GM21360 (cell line): ENCODE data around the gene NLRP1.

Experiments
- ATAC-seq: cut with Tn5 transposase; IDR thresholded peaks from one replicate; pipeline ENCODE4 v1.9.1; 2021; ENCODE audit warnings: mild to moderate bottlenecking, moderate library complexity; ENCODE audit not compliant: unreplicated experiment

Gene NLRP1

DNA sequence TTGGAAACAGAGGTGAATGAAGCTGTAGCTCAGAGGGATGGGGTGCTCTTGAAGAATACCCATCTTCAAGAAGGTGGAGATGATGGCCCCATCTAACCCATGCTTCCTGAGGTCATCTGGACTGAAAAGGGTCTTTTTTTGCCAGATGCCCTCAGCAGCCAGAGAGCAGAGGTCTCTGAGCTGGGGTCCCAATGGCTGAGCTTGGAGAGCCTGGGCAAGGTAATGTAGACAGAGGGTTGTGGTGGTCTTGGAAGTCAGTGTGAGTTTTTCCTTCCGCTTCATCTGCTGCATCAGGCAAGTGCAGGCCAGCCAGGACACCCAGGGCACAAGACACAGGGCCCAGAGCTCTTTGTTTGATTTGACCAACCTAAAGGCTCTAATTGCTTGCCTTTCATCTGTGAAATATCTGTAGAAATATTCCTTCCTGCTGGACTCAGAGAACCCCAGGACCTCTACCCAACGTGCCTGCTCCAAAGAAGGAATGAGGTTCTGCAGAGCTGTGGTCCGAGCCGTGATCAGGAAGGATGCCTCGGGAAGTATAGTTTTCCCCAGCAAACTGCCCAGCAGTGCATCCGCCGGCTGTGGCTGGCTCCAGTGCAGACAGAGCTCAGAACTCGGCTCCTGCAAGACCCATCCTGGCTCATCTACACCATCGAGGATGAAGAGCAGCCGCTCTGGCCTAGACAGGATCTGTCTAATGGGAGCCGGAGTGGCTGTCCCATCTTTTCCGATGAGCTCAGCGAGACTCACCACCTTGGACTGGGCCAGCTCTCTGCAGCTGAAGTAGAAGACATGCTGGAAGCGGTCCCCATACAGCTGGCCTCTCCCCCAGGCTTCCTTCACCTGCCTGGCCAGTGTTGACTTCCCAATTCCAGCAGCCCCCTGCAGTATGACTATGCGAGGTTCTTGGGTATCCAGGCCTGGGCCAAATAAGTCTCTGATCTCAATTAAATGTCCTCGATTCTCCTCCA is 25.2 kb downstream of the NLRP1 start:
- ATAC-seq = no peak

GRCh38 chr17:5557990-5558389 is 26.3 kb downstream of the NLRP1 start:
- ATAC-seq = no peak

- ATAC-seq = no peak
These were observed 26.8 kb downstream of the NLRP1 start for GRCh38 chr17:5557485-5557884.

DNA sequence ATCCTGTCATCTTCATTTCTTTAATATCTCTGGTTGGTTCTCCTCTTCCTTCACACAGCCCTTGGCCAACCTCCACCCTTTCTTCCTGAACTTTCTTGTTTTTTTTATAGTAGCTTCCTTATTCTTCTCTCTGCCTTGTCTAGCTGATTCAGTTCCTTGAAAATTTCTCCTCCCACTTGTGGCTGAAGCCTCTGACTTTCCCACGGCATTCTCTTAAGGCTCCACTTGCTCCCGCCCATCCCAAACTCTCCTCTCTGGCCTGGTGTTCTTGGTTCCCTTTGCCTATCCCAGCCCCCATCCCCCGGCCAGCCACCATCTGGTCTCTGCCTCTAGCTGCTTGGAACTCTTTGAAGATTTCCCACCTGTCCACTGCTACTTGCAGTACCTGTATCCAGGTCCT is 29.1 kb downstream of the NLRP1 start:
- no peak for ATAC-seq

DNA sequence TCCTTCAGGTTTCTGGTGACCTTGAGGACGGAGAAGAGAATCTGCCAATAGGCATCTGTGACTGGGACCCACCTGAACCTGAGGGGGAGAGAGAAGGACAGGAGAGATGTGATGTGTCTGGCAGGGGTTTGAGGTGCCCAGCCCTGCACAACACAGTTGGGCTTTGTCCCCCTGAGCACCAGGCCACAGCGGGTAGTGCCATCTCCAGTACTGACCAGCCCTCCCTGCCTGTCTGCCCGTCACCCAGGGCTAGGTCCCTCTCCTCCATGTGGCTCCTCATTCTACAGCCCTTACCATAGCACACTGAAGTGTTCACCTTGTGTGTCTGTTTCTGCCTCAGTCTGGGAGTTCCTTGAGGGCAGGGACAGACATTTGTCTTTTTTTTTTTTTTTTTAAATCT is 30.8 kb downstream of the NLRP1 start:
- ATAC-seq = no peak

DNA sequence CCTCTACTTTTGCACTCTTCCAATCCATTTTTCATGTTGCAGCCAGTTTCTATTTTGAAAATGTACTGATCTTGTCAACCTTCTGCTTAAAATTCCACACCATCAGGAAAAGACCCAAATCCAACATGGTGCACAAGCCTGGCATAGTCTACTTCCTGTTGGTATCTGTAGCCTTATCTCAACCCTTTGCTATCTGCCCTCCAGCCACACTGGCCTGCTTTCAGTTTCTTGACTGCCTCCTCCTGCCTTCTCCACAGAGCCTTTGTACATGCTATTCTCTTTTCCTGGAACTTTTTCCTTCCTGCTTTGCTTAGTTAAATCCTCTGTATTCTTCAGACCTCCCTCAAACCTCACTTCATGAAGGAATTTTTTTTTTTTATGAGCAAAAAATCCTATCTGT is 31.5 kb downstream of the NLRP1 start:
- ATAC-seq = no peak

GRCh38 chr17:5545051-5545987 is 39.0 kb downstream of the NLRP1 start:
- ATAC-seq = no peak

GRCh38 chr17:5544115-5544514 is 40.2 kb downstream of the NLRP1 start:
- ATAC-seq = no peak

DNA sequence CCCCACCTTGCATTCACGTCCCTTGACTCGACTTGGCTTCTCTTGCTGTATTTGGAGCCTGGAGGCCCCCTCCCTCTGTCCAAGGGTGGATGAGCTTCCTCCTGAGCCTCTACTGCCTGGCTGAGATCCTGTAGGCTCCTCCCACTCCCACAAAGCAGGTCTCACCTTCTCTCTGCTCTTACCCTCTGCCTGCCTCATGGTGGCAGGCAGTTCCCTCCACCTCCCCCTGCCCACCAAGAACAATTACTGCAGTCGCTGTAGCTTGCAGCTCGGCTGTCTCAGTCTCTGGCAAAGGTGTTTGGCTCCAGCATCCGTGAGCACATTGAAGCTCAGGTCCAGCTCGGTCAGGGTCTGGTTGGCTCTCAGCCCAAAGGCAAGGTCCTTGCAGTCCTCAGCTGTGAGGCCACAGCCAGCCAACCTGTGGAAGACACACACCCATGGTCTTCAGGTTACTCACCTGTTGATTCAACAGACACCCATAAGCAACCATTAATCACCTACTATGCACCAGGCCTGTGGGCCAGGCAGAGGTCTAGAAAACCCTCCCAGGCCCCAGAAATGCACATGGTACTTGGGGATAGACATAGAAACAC is 42.6 kb downstream of the NLRP1 start:
- ATAC-seq = no peak

DNA sequence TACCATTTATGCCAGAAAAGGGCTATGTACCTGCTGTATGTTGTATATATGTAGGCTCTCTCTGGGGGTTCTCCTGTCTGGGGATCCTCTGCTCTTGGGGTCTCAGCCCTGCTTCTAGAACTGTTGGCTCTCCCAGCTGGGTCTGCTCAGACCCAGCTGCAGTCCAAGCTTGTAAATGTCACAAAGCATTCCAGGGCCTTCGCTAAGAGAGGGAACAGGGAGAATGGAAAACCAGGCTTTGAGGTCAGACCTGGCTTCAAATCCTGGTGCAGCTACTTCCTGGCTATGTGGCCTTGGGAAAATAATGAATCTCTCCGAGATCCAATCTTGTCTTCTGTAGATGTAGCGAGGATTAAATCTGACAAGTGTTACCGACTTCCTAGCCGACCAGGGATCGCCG is 44.0 kb downstream of the NLRP1 start:
- ATAC-seq = no peak

GRCh38 chr17:5539286-5539685 is 45.0 kb downstream of the NLRP1 start:
- ATAC-seq = no peak

DNA sequence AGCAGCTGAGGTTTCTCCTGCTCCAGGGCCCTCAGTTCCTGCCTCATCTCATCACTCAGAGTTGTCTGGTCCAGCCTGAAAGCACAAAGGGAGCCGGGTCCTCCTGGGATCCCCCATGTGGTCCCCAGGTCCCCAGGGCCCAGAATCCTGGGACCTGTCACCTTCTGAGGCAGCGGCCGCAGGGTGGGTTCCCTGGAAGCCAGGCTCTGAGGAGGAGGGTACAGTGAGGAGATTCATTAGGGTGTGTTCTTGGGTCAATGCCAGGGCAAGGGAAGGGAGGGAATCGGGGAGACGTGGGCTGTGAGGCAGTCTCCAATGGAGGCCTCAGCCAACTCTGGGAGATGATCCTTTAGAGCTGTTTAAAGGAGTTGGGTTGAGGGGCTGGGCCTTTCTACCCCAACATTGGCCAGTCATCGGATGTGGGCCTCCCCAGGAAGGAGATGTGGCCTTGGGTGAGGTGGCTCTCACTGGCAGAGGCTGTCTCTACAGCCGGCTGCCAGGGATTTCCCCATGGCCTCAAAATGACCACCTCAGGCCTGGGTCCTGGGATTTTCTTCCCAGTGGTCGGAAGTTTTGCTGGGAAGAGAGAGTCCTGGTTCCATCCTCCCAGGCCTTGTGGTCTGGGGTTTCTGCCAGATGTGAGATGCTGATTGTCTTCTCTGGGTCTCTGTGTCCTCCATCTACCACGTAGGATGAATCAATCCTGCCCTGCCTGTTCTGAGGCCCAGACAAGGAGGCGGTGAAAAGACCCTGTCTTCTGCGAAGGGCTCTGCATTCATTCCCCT is 47.3 kb downstream of the NLRP1 start:
- no peak for ATAC-seq

DNA sequence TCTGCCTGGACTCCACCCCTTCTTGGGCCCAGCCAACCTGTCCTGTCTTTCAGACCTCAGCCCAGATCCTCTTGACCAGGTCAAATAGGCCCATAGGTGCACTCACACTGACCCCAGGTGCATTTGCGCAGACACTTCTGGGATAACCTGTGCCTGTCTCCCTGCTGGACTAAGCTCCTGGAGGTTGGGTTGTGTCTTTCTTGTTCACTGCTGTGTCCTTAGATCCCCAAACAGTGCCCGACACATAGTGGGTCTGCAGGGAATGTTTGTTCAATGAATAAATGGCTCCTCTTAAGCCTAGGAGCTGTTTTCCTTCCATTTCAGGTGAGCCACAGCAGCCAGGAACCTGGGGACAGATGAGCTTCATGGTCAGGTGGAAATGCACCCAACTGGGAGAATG is 48.9 kb downstream of the NLRP1 start:
- no peak for ATAC-seq

GRCh38 chr17:5533486-5534315 is 50.6 kb downstream of the NLRP1 start:
- no peak for ATAC-seq

DNA sequence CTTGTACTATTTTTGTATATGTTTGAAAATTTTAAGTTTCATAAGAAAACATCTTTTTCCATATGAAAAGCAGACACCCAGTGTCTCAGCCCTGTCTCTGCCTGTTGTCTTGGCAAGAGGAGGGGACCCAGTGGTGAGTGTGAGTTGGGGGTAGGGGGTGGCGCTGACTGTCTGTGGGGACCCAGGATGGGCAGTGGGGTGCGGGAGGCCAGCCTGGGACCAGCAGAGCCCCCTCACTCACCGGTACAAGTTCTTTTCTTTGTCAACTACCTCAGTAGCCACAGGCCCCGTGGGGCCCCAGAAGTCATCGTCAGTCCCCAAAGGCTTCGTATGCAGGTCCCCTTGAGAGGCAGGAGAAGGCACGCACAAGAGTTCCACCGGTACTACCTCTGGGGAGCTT is 51.7 kb downstream of the NLRP1 start:
- no peak for ATAC-seq

DNA sequence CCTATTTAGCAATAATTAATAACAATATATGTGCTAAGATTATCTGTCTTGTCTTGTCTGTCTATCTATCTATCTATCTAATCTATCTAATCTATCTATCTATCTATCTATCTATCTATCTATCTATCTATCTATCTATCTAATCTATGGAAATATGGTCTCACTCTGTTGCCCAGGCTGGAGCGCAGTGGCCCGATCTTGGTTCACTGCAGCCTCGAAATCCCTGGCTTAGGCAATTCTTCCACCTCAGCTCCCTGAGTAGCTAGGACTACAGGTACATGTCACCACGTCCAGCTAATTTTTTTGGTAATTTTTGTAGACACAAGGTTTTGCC is 53.3 kb downstream of the NLRP1 start:
- ATAC-seq = no peak

DNA sequence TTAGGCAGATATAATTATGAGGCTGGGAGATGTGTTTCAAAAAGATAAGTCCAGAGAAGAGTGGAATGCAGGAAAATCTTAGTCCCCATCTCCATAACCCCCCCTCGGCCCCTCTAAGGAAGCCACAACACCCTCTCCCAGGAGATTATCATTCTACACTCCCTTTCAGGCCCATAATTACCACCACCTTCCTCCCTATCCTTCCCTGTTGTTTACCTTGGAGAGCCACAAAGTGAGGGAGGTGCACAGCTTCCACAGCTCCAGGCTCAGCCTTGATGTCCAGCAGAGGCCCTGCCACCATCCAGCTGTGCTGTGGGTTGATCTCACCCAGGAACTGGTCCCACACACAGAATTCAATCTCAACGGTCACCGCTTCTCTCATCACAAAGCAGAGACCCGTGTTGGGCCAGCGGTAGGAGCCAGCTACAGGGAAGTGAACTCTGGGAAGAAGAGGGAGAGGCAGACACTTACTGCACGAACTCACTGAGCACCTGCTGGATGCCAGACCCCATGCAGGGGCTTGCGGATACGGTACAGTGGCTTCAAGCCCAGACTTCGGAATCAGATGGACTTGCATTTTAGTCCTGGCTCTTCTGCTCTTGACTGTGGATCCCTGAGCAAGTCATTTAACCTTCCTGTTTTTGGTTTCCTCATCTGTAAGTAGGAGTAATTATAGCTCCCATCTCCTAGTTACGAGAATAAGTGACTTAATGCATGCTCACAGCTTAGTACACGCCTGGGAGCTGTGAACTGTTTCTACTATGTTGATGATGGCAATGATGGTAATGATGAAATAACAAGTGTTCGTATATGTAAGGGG is 53.8 kb downstream of the NLRP1 start:
- ATAC-seq = no peak

DNA sequence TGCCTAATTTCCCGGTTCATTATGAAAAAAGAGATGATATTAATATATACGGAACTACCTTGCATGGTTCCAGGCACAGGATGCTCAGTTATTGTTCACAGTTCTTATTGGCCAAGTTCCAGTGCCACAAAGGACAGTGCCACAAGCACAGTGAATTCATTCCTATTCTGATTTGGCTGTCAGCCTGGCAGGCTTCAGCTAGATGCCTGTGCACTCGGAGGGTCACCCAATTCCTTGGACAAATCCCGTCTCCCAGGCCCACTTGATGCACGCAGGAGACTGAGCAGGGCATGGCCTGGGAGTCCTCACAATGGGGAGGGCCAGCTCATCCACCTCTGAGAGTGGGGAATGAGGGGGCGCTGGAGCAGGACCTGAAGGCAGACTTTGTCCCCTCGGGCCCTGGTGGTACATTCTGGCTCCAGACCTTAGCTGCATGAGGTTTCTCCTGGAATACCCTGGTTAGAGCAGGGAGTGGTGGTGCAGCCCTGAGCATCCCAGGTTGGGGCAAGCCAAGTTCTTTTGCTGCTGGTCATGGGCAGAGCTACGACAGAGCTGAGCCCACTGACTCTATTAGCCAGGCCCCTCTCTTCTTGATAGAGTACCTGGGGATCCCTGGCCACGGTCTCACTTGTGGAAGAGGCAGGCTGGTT is 56.6 kb downstream of the NLRP1 start:
- no peak for ATAC-seq
